ENCODE results near the gene ZC3H4. TPM values are rescaled to one million over a fixed set of nuclear protein-coding genes. Genes with fewer than 3 reads are reported as not detected.

ZC3H4 gene
- total and polyA plus RNA-seq, 10 of the 15 experiments (the other 5 are each of a cell fraction or from before 2014, with no cell fraction given) = 5.1 to 86.3 (median 15.5) TPM

DNA sequence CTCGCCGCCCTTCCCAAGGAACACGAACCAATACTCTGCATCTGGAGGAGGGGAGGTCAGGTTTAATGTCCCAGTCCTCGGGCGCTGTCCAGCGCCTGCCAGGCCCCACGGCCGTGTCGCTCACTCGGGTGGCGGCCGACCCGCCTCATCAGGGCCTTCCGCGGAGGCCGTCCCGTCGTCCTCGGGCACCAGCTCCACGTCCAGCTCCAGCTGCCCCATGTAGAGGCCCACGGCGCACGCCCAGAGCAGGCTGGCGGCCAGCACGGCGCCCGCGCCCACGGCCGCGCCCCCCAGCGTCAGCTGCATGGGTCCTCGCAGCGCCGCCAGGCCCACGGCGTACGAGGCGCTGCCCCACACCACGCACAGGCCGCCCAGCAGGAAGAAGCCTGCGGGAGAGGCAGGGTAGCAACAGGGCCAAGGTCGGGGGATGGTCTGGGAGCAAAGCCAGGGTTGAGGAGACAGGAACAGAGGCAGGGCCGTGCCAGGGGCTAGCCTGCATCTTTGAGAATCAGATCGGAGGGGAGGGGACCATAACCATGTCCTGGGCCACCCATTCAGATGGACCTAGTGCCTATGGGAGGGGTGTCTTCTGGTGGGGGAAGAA is 67.6 kb downstream of the ZC3H4 start:
- no peak for FAIRE-seq
- DNase-seq (ENCODE audit: low read depth, low spot score) = no peak
- CTCF ChIA-PET = interaction anchor here (1.2 kb wide), 1 partner anchor 33 kb away, joined by 3 read pairs; no protein-coding TSS in a partner anchor
- TF ChIP-seq JUND (IDR thresholded peaks at IDR 0.05; ENCODE audit: low read depth, low read length) = no peak
- TF ChIP-seq, protein P1, sequence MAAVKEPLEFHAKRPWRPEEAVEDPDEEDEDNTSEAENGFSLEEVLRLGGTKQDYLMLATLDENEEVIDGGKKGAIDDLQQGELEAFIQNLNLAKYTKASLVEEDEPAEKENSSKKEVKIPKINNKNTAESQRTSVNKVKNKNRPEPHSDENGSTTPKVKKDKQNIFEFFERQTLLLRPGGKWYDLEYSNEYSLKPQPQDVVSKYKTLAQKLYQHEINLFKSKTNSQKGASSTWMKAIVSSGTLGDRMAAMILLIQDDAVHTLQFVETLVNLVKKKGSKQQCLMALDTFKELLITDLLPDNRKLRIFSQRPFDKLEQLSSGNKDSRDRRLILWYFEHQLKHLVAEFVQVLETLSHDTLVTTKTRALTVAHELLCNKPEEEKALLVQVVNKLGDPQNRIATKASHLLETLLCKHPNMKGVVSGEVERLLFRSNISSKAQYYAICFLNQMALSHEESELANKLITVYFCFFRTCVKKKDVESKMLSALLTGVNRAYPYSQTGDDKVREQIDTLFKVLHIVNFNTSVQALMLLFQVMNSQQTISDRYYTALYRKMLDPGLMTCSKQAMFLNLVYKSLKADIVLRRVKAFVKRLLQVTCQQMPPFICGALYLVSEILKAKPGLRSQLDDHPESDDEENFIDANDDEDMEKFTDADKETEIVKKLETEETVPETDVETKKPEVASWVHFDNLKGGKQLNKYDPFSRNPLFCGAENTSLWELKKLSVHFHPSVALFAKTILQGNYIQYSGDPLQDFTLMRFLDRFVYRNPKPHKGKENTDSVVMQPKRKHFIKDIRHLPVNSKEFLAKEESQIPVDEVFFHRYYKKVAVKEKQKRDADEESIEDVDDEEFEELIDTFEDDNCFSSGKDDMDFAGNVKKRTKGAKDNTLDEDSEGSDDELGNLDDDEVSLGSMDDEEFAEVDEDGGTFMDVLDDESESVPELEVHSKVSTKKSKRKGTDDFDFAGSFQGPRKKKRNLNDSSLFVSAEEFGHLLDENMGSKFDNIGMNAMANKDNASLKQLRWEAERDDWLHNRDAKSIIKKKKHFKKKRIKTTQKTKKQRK (IDR thresholded peaks at IDR 0.05; ENCODE audit: low read depth, low read length) = no peak
- TF ChIP-seq MEF2B (IDR thresholded peaks at IDR 0.05; ENCODE audit: partially characterized antibody, poor library complexity, severe bottlenecking) = no peak
- TF ChIP-seq, protein P2, sequence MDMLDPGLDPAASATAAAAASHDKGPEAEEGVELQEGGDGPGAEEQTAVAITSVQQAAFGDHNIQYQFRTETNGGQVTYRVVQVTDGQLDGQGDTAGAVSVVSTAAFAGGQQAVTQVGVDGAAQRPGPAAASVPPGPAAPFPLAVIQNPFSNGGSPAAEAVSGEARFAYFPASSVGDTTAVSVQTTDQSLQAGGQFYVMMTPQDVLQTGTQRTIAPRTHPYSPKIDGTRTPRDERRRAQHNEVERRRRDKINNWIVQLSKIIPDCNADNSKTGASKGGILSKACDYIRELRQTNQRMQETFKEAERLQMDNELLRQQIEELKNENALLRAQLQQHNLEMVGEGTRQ (IDR thresholded peaks at IDR 0.05; ENCODE audit: borderline replicate concordance, low read depth, low read length) = no peak
- TF ChIP-seq IKZF2 (IDR thresholded peaks at IDR 0.05) = no peak
- TF ChIP-seq, protein P3, sequence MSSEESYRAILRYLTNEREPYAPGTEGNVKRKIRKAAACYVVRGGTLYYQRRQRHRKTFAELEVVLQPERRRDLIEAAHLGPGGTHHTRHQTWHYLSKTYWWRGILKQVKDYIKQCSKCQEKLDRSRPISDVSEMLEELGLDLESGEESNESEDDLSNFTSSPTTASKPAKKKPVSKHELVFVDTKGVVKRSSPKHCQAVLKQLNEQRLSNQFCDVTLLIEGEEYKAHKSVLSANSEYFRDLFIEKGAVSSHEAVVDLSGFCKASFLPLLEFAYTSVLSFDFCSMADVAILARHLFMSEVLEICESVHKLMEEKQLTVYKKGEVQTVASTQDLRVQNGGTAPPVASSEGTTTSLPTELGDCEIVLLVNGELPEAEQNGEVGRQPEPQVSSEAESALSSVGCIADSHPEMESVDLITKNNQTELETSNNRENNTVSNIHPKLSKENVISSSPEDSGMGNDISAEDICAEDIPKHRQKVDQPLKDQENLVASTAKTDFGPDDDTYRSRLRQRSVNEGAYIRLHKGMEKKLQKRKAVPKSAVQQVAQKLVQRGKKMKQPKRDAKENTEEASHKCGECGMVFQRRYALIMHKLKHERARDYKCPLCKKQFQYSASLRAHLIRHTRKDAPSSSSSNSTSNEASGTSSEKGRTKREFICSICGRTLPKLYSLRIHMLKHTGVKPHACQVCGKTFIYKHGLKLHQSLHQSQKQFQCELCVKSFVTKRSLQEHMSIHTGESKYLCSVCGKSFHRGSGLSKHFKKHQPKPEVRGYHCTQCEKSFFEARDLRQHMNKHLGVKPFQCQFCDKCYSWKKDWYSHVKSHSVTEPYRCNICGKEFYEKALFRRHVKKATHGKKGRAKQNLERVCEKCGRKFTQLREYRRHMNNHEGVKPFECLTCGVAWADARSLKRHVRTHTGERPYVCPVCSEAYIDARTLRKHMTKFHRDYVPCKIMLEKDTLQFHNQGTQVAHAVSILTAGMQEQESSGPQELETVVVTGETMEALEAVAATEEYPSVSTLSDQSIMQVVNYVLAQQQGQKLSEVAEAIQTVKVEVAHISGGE (CRISPR knock-in tag; IDR thresholded peaks at IDR 0.05) = no peak
- TF ChIP-seq, protein P4, sequence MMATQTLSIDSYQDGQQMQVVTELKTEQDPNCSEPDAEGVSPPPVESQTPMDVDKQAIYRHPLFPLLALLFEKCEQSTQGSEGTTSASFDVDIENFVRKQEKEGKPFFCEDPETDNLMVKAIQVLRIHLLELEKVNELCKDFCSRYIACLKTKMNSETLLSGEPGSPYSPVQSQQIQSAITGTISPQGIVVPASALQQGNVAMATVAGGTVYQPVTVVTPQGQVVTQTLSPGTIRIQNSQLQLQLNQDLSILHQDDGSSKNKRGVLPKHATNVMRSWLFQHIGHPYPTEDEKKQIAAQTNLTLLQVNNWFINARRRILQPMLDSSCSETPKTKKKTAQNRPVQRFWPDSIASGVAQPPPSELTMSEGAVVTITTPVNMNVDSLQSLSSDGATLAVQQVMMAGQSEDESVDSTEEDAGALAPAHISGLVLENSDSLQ (IDR thresholded peaks at IDR 0.05) = no peak
- TF ChIP-seq NFIC (IDR thresholded peaks at IDR 0.05; ENCODE audit: low read depth, low read length) = no peak
- TF ChIP-seq GABPA (IDR thresholded peaks at IDR 0.05; ENCODE audit: low read depth) = no peak
- TF ChIP-seq HDGF (IDR thresholded peaks at IDR 0.05) = no peak
- TF ChIP-seq, protein P5, sequence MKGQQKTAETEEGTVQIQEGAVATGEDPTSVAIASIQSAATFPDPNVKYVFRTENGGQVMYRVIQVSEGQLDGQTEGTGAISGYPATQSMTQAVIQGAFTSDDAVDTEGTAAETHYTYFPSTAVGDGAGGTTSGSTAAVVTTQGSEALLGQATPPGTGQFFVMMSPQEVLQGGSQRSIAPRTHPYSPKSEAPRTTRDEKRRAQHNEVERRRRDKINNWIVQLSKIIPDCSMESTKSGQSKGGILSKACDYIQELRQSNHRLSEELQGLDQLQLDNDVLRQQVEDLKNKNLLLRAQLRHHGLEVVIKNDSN (IDR thresholded peaks at IDR 0.05; ENCODE audit: borderline replicate concordance, extremely low read length, insufficient read depth, low read depth, low read length) = no peak

More for the DNA sequence above, 67.6 kb downstream of the ZC3H4 start:
- H3K79me2 ChIP-seq (ENCODE audit: control insufficient read depth, insufficient read depth, low read length) = peaks cover 2% of the 10 kb centered on the region
- H3K4me2 ChIP-seq (ENCODE audit: control insufficient read depth, insufficient read depth) = no peak overlapping the region
- ChIA-PET POLR2A (no interaction called here), SMC1A (ENCODE audit: uncharacterized antibody, unreplicated experiment) (no interaction called here), RAD21 (ENCODE audit: unreplicated experiment) (no interaction called here)
- no peak overlapping the region for H3K27ac ChIP-seq (ENCODE audit: control insufficient read depth, insufficient read depth)
- H3K4me3 ChIP-seq = no peak overlapping the region
- no peaks in the 10 kb centered on the region for H4K20me1 ChIP-seq (ENCODE audit: control insufficient read depth, insufficient read depth)
- H2AFZ ChIP-seq (ENCODE audit: control insufficient read depth, low read depth, low read length) = no peak overlapping the region
- intact Hi-C loops (cut with micrococcal nuclease; ENCODE audit: unreplicated experiment) (no loop called here), in situ Hi-C loops (cut with MboI) (no loop called here)
- no peak overlapping the region for H3K9ac ChIP-seq (ENCODE audit: control insufficient read depth, insufficient read depth, low read length)
- no peaks in the 10 kb centered on the region for H3K9me3 ChIP-seq (replicated peaks; ENCODE audit: control insufficient read depth, insufficient read depth, low read length)
- H3K4me1 ChIP-seq (ENCODE audit: control insufficient read depth, insufficient read depth, low read length) = 0 out of 2 replicates have a peak, but pooled peaks cover 5% of the 10 kb centered on the region
- no peak for ATAC-seq
- H3K27me3 ChIP-seq (replicated peaks in 1 of 2; ENCODE audit: control insufficient read depth in 2 of 2, insufficient read depth in 2 of 2, low read length in 1 of 2) = no peaks in the 10 kb centered on the region
- 93% methylated on average over 39 of the region's 45 CpGs for WGBS (ENCODE audit: insufficient coverage, insufficient replicate concordance, low lambda C conversion rate, missing lambda C conversion rate)
- no peaks in the 10 kb centered on the region for H3K36me3 ChIP-seq (ENCODE audit: control insufficient read depth in 2 of 2, insufficient read depth in 2 of 2, low read length in 1 of 2)
- TSS peak; percentile 72 for BruUV-seq (replicated peaks)

Measured in GM12878 (cell line).